Endometrium (tissue), 2 donors: ENCODE measurements around the gene CHI3L2.

Experiments
- FAIRE-seq: peaks from 2 replicates; lab custom pipeline; 2012; peaks lifted over from hg19 to GRCh38; lab: Jason Lieb, UNC
- donor health status: control.
- donor health status: control.

CHI3L2 gene, protein sequence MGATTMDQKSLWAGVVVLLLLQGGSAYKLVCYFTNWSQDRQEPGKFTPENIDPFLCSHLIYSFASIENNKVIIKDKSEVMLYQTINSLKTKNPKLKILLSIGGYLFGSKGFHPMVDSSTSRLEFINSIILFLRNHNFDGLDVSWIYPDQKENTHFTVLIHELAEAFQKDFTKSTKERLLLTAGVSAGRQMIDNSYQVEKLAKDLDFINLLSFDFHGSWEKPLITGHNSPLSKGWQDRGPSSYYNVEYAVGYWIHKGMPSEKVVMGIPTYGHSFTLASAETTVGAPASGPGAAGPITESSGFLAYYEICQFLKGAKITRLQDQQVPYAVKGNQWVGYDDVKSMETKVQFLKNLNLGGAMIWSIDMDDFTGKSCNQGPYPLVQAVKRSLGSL

DNA sequence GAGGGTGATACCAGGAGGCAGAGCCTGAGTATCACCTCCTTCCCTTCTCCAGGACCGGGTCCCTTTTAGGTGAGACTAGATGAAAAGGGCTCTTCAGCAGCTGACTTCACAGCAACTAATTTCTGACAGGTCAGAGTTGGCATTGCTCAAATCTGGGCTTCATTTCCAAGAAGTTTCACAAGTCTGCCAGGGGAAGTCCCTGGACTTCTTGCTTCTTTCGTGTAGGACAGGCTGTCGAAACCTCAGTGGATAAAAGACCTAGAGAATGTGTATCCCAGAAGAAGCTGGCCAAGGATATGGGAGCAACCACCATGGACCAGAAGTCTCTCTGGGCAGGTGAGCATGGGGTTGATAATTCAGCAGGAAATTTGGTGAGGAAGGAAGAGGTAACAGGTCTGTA lies at the start of gene CHI3L2:
CHI3L2 (plus strand) TSS at position 280 of the 400 bp plus-strand sequence; CDS start at position 297, 17 bp downstream.
- FAIRE-seq: no peak

DNA sequence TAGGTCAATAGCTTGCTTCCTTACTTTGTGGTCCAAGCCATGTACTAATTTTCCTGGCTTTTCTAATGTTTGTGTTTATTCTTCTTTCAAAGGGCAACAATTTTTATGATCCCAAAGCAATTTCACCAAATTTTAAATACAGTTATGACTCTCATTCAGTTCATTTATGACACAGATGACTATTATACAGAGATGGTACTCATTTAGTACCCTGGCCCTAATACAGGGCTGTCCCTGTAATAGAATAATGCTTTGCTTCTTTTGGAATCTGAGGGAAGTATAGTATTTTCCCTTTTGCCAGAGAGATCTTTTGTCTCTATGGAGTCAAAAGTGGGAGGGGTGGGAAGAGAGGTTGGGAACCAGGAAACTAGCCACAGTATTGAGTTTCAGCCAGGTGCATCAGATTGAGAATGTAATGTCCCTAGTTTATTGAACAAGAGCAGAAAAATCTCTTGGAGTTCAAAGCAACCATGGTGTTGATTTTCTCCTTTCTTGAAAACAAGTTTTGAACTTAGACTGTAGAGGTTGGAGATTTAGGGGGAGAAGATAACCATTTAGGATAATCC lies 47.5 kb upstream of the CHI3L2 start:
- FAIRE-seq: no peak

DNA sequence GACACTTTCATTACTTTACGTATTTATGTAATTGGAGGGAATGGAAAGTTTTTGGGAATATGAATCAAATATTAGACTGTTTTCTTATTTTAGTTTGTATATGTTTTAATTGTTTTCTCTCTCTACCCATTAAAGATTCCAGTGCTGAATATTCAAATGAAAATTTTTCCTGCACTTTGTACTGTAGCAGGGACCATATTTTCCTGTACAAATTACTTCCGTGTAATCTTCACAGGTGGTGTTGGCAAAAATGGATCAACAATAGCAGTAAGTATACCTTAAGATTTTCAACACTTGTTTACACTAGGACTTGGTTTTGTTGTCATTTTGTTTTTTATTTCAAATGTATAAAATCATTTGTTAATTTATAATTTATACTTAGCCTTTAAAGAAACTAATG lies 45.5 kb upstream of the CHI3L2 start:
- no peak for FAIRE-seq

GRCh38 chr1:111183308-111184069 lies 44.0 kb upstream of the CHI3L2 start:
- FAIRE-seq: no peak

- FAIRE-seq: no peak
These were observed 42.9 kb upstream of the CHI3L2 start for GRCh38 chr1:111184663-111185062.

GRCh38 chr1:111190931-111191451 lies 36.5 kb upstream of the CHI3L2 start:
- FAIRE-seq: no peak

- FAIRE-seq: no peak
These were observed 36.0 kb upstream of the CHI3L2 start for GRCh38 chr1:111191496-111191895.

DNA sequence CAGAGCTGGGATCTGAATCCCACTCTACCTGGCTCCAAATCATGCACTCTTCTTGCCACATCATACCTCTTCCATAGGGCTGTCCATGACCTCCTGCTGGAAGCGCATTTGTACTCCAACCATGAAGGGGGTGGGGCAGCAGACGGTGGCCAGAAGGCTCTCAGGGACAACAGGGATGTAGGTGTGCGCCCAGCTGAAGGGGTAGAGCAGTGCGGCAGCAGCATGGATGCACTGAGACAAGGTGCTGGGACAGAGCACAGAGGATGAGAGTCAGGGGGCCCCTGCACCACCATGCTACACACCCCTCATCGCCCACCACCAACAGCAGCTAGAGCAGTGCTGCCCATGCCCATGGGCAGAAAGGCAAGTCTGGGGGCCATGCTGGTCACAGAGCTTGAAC lies 35.4 kb upstream of the CHI3L2 start:
- FAIRE-seq: no peak

DNA sequence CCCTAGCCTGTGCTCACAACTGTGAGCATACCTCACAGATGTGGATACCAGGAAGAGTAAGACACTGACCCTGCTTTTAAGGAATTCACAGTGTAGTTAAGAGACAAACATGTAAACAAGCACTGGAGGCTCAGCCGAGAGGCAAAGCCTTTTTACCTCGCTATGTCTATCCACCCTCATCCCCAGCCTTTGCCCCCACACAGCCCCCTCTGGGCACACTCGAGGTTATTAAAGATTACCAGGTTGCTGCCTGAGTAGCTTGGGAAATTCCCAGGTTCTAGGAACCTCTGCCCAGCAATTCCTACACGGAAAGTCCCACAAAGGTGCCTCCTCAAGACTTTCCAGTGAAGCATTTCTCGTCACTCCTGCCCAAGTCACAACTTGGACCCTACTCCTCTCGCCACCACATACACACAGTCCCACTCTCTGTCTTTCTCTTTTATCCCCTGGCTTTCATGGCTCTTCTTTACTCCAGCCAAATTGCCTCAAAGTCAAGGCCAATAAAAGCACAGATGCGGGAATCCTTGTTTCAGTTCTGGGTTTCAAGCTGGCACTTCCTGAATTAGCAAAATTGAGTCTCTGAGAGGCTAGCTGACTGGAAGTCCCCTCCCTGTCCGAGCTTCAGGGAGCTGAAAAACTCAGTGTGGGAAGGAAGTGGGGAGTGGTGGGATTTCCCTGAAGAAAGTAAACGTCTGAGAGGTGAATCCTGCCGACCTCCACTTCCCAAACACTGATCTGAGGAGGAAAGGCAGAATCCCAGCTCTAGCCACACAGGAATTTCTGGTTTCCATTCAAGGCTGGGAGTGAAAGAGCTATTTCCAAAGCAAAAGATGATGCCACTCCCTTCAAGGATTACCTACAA lies 34.6 kb upstream of the CHI3L2 start:
- no peak for FAIRE-seq

- FAIRE-seq: no peak
These were observed 33.6 kb upstream of the CHI3L2 start for GRCh38 chr1:111193712-111194480.

- FAIRE-seq: no peak
These were observed 32.4 kb upstream of the CHI3L2 start for GRCh38 chr1:111195002-111195684.

- FAIRE-seq: no peak
These were observed 31.3 kb upstream of the CHI3L2 start for GRCh38 chr1:111196213-111196612.

DNA sequence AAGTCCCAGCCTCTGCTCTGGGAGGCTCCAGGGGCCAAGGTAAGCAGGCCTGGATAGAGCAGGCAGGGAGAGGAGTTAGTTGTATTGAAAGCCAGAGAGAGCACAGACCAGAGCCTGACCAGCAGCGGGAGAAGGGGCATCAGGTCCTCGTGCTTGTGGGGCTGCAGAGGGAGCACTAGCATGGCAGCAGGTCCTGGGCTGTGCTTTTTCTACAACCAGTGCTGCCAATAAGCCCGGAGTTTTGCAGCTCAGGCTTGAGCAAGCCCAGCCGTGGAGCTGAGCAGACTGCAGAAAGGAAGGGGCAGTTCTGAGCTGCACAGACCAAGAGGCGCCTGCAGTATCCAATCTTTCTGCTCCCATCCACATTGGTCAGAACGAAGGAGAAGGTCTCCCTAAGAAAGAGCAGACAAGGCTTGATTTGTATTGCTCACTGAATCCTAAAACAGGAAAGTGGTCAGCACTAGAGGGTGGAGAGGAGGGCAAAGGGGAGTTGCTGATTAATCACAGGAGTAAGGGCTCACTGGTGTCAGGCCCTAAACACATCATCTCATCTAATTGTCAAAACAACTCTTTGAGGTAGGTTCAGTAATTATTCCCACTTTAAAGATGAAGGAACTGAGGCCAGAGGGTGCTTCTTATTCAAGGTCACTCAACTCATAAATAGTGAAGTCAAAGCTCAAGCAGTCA lies 29.8 kb upstream of the CHI3L2 start:
- FAIRE-seq: no peak

GRCh38 chr1:111198836-111199235 lies 28.7 kb upstream of the CHI3L2 start:
- FAIRE-seq: no peak

- no peak for FAIRE-seq
These were observed 28.2 kb upstream of the CHI3L2 start for GRCh38 chr1:111199329-111199728.

GRCh38 chr1:111199881-111200801 lies 27.4 kb upstream of the CHI3L2 start, which contains the start of gene DENND2D:
DENND2D (minus strand) TSS chr1:111200646; CDS start chr1:111200459, 187 bp downstream.
- no peak for FAIRE-seq

DNA sequence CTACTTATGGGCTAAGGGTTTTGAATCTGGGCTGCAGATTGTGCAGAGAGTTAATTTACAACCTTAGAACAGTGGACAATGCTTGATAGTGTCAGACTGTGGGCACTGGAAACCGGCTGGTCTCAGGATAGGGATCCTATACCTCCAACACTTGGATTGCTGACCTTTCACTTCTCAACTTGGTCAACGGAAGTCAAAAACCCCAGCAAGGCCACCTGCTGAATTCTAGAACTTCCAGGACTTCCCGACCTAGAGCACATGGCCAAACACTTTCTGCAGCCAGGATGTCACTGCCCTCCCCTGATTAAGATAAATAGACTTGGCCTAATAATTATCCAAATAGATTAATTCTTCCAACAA lies 26.7 kb upstream of the CHI3L2 start:
- FAIRE-seq: no peak

- no peak for FAIRE-seq
These were observed 26.0 kb upstream of the CHI3L2 start for GRCh38 chr1:111201275-111202090.
